Colonic mucosa (tissue), 4 donors: ENCODE data around the gene PPM1H. TPM values are rescaled to one million over a fixed set of nuclear protein-coding genes. Genes with fewer than 3 reads are reported as not detected.

Source experiments
- DNase-seq: peaks from one replicate; pipeline ENCODE4 v3.0.0-alpha.2; 2020
- H3K27ac ChIP-seq: fragments of 200-600 bp; one replicate; pipeline ENCODE4 v1.8.0; 2021
- H3K27me3 ChIP-seq: fragments of 200-600 bp; one replicate; pipeline ENCODE4 v1.8.0; 2021
- H3K36me3 ChIP-seq: fragments of 200-600 bp; one replicate; pipeline ENCODE4 v1.8.0; 2021
- H3K4me1 ChIP-seq: fragments of 200-600 bp; one replicate; pipeline ENCODE4 v1.8.0; 2021; ENCODE audit warnings: mild to moderate bottlenecking
- H3K4me3 ChIP-seq: fragments of 200-600 bp; one replicate; pipeline ENCODE4 v1.8.0; 2021
- H3K9ac ChIP-seq, 2 donors: one replicate each; pipeline ENCODE4 v1.7.0; 2013; ENCODE audit warnings: control low read depth in 2 of 2, low read depth in 2 of 2, low read length in 2 of 2
- H3K9me3 ChIP-seq: fragments of 200-600 bp; one replicate; pipeline ENCODE4 v1.8.0; 2021
- intact Hi-C: fragments of 100-400 bp; cut with DNase I; formaldehyde crosslinking; loops from one replicate; pipeline ENCODE4 v1.14.1; 2022
- total RNA-seq, 2 donors: library from RNA; stranded (reverse); fragmentation: NEBNext Ultra II Directional in 1 of 2; extraction: Animal tissue kit (Norgen Biotek cat#: 25700) in 1 of 2; gene quantifications; one replicate each; pipeline ENCODE4 v1.2.1, GENCODE V29; 2021
- TF ChIP-seq, protein P1 (sequence below): fragments of 200-600 bp; IDR thresholded peaks from one replicate; pipeline ENCODE4 v1.8.0; 2022; ENCODE audit warnings: antibody characterized with exemption, mild to moderate bottlenecking
- donor health status: healthy.
- donor health status: DM: no; HTN: no; CAD: no.
- donor health status: DM: no; HTN: no; CAD: no.

The PPM1H gene
- total RNA-seq, 2 donors from 2014 or later: 7.4 to 8.1 TPM

DNA sequence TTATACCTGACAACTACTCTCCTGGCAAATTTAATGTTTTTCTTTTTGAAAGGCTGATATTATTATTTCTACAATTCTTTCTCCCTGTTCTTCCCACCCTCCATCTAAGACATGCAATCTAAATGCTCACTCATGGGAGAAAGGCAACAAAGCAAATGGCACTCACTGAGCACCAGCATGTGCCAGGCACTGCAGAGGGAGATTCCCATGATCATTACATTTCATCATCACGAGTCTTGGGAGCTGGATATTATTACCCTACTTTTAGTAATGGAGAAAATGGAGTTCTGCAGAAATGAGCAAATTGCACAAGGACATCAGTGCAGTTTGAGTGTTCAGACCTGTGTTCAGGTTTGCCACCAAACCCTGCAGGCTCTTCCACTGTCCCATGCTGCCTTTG, 27.9 kb downstream of the PPM1H start:
- H3K9me3 ChIP-seq: no peaks in the 10 kb centered on the region
- no peaks in the 10 kb centered on the region for H3K4me1 ChIP-seq
- H3K36me3 ChIP-seq: no peaks in the 10 kb centered on the region
- DNase-seq: no peak
- no peak overlapping the region for H3K27ac ChIP-seq
- no peak overlapping the region for H3K4me3 ChIP-seq
- intact Hi-C loops: no loop called here
- TF ChIP-seq, protein P1, sequence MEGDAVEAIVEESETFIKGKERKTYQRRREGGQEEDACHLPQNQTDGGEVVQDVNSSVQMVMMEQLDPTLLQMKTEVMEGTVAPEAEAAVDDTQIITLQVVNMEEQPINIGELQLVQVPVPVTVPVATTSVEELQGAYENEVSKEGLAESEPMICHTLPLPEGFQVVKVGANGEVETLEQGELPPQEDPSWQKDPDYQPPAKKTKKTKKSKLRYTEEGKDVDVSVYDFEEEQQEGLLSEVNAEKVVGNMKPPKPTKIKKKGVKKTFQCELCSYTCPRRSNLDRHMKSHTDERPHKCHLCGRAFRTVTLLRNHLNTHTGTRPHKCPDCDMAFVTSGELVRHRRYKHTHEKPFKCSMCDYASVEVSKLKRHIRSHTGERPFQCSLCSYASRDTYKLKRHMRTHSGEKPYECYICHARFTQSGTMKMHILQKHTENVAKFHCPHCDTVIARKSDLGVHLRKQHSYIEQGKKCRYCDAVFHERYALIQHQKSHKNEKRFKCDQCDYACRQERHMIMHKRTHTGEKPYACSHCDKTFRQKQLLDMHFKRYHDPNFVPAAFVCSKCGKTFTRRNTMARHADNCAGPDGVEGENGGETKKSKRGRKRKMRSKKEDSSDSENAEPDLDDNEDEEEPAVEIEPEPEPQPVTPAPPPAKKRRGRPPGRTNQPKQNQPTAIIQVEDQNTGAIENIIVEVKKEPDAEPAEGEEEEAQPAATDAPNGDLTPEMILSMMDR: no peak
- no peaks in the 10 kb centered on the region for H3K27me3 ChIP-seq
- H3K9ac ChIP-seq: no peak overlapping the region

DNA sequence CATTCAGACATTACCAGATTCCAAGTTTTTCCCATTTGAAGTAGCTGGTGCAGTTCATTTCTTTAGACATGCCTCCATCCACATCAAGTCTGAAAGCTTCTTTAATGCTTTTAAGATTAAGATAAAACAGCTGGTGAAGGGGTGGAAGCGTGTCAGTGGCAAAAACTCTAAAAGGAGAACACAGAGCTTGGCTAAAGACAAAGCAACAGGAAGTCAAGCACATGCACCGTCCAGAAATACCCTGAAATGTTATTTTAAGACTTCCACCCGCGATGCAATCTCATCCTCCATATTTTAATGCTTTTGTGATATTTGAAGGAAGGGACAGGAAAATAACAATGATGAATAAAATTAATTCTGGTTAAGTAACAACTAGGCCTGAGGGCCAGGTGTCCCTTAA, 31.8 kb downstream of the PPM1H start:
- intact Hi-C loops: no loop called here
- Histone ChIP-seq H3K9me3 (no peaks in the 10 kb centered on the region), H3K27me3 (no peaks in the 10 kb centered on the region), H3K36me3 (no peaks in the 10 kb centered on the region), H3K9ac (no peak overlapping the region), H3K4me3 (no peak overlapping the region), H3K27ac (no peak overlapping the region), H3K4me1 (no peaks in the 10 kb centered on the region)
- TF ChIP-seq, protein P1: no peak
- DNase-seq: no peak

- Histone ChIP-seq H3K9me3 (no peaks in the 10 kb centered on the region), H3K36me3 (no peaks in the 10 kb centered on the region), H3K4me3 (no peak overlapping the region), H3K9ac (no peak overlapping the region), H3K4me1 (no peaks in the 10 kb centered on the region), H3K27ac (no peak overlapping the region), H3K27me3 (no peaks in the 10 kb centered on the region)
- intact Hi-C loops: no loop called here
- no peak for DNase-seq
- TF ChIP-seq, protein P1: no peak
Measured at GRCh38 chr12:62900686-62901272, 34.2 kb downstream of the PPM1H start.

GRCh38 chr12:62899568-62900390, 35.2 kb downstream of the PPM1H start:
- no peaks in the 10 kb centered on the region for H3K36me3 ChIP-seq
- H3K27me3 ChIP-seq: no peaks in the 10 kb centered on the region
- intact Hi-C loops: no loop called here
- H3K9me3 ChIP-seq: no peaks in the 10 kb centered on the region
- TF ChIP-seq, protein P1: no peak
- no peak overlapping the region for H3K4me3 ChIP-seq
- no peak overlapping the region for H3K9ac ChIP-seq
- H3K27ac ChIP-seq: no peak overlapping the region
- no peaks in the 10 kb centered on the region for H3K4me1 ChIP-seq
- no peak for DNase-seq

DNA sequence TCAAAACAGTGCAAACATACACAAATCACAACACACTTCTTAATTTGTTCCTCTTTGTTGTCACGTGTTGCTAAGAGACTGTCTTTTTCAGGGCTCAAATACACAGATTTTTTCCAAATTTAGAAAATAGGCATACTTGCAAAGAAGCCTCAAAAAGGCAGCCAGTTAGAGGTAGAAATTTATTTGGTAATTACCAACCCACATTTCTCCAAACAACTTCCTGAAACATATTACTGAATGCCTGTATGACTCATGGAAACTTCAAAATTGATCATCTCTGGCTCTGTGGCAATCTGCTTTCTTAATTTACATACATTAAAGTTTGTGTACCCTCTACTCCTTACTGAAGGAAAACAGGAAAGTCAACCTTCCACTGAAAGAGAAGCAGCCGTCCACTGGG, 36.4 kb downstream of the PPM1H start:
- Histone ChIP-seq H3K4me1 (no peaks in the 10 kb centered on the region), H3K27me3 (no peaks in the 10 kb centered on the region), H3K36me3 (no peaks in the 10 kb centered on the region), H3K27ac (no peak overlapping the region), H3K9ac (no peak overlapping the region), H3K4me3 (no peak overlapping the region), H3K9me3 (no peaks in the 10 kb centered on the region)
- TF ChIP-seq, protein P1: no peak
- intact Hi-C loops: no loop called here
- DNase-seq: no peak
